GM12892 (cell line): ENCODE results near the gene QSOX1.

Experiments
- POLR2A ChIP-seq: IDR thresholded peaks from 2 replicates; pipeline ENCODE4 v1.6.1; 2011; ENCODE audit warnings: low read depth, low read length, control low read depth
- POLR2AphosphoS5 ChIP-seq: IDR thresholded peaks from 2 replicates; pipeline ENCODE4 v1.6.1; 2011; ENCODE audit warnings: low read depth, low read length, control low read depth
- TAF1 ChIP-seq: IDR thresholded peaks from 2 replicates; pipeline ENCODE4 v1.6.1; 2011; ENCODE audit warnings: low read depth, mild to moderate bottlenecking, control low read depth, low read length, borderline replicate concordance

- no peak for TF ChIP-seq POLR2A
- no peak for TF ChIP-seq POLR2AphosphoS5
- no peak for TF ChIP-seq TAF1
Observed at GRCh38 chr1:180167021-180167701, 12.5 kb downstream of the QSOX1 start.
